Astrocyte (in vitro differentiated cells and primary cell): ENCODE results near the gene ZNF606. TPM values are rescaled to one million over a fixed set of nuclear protein-coding genes. Genes with fewer than 3 reads are reported as not detected.

Experiments used
- DNase-seq: peaks from one replicate; pipeline ENCODE4 v3.0.0-alpha.2; 2010; ENCODE audit warnings: low read depth
- FAIRE-seq: peaks from 2 replicates; lab custom pipeline; 2011; peaks lifted over from hg19 to GRCh38; lab: Jason Lieb, UNC
- H2AFZ ChIP-seq: 2 replicates; pipeline ENCODE4 v1.6.0; 2012; ENCODE audit warnings: low read depth, low read length, inconsistent platforms
- H3K27ac ChIP-seq: 2 replicates; pipeline ENCODE4 v1.5.1; 2011; ENCODE audit warnings: low read depth, low read length, inconsistent platforms
- H3K27me3 ChIP-seq: 2 replicates; pipeline ENCODE4 v1.6.0; 2011; ENCODE audit warnings: low read length, inconsistent platforms; ENCODE audit not compliant: insufficient read depth
- H3K36me3 ChIP-seq: 2 replicates; pipeline ENCODE4 v1.5.1; 2011; ENCODE audit warnings: low read length, inconsistent platforms; ENCODE audit not compliant: insufficient read depth
- H3K4me1 ChIP-seq: 2 replicates; pipeline ENCODE4 v1.5.1; 2011; ENCODE audit warnings: low read length, inconsistent platforms; ENCODE audit not compliant: insufficient read depth
- H3K4me2 ChIP-seq: 2 replicates; pipeline ENCODE4 v1.6.0; 2012; ENCODE audit warnings: low read length, inconsistent platforms
- H3K4me3 ChIP-seq: 2 replicates; pipeline ENCODE4 v1.5.1; 2011; ENCODE audit warnings: low read depth, mild to moderate bottlenecking, low read length, inconsistent platforms; ENCODE audit not compliant: insufficient read depth
- H3K79me2 ChIP-seq: 2 replicates; pipeline ENCODE4 v1.6.0; 2012; ENCODE audit warnings: mild to moderate bottlenecking, low read length, inconsistent platforms; ENCODE audit not compliant: insufficient read depth
- H3K9ac ChIP-seq: 2 replicates; pipeline ENCODE4 v1.6.0; 2012; ENCODE audit warnings: mild to moderate bottlenecking, low read length, inconsistent platforms
- H3K9me3 ChIP-seq: 2 replicates; pipeline ENCODE4 v1.5.1; 2012; ENCODE audit warnings: low read depth, mild to moderate bottlenecking, low read length, inconsistent platforms; ENCODE audit not compliant: insufficient read depth
- H4K20me1 ChIP-seq: 2 replicates; pipeline ENCODE4 v1.6.0; 2012; ENCODE audit warnings: low read length, inconsistent platforms; ENCODE audit not compliant: insufficient read depth
- H3K27ac Mint-ChIP-seq: one replicate; pipeline ENCODE4 v1.8.0; 2021; ENCODE audit warnings: mild to moderate bottlenecking, mixed read lengths; ENCODE audit not compliant: unreplicated experiment
- H3K27me3 Mint-ChIP-seq: one replicate; pipeline ENCODE4 v1.8.0; 2021; ENCODE audit warnings: low read depth, mixed read lengths; ENCODE audit not compliant: unreplicated experiment
- H3K36me3 Mint-ChIP-seq: one replicate; pipeline ENCODE4 v1.8.0; 2021; ENCODE audit warnings: low read depth, mixed read lengths; ENCODE audit not compliant: unreplicated experiment
- H3K4me1 Mint-ChIP-seq: one replicate; pipeline ENCODE4 v1.8.0; 2021; ENCODE audit warnings: low read depth, mixed read lengths; ENCODE audit not compliant: unreplicated experiment
- H3K4me3 Mint-ChIP-seq: one replicate; pipeline ENCODE4 v1.8.0; 2021; ENCODE audit warnings: mild to moderate bottlenecking, moderate library complexity, mixed read lengths; ENCODE audit not compliant: unreplicated experiment
- H3K9me3 Mint-ChIP-seq: one replicate; pipeline ENCODE4 v1.8.0; 2021; ENCODE audit warnings: mild to moderate bottlenecking, mixed read lengths; ENCODE audit not compliant: unreplicated experiment
- EZH2 ChIP-seq: IDR thresholded peaks from 2 replicates; pipeline ENCODE4 v1.6.1; 2012; ENCODE audit warnings: mild to moderate bottlenecking, low read length, inconsistent platforms; ENCODE audit not compliant: insufficient read depth
- total RNA-seq: library from RNA; stranded (reverse); gene quantifications from 2 replicates; pipeline ENCODE4 v1.2.1, GENCODE V29; 2021
- TF ChIP-seq, protein P1 (sequence below): IDR thresholded peaks from 2 replicates; pipeline ENCODE4 v1.5.1; 2011; ENCODE audit warnings: low read depth, mild to moderate bottlenecking, inconsistent platforms, low read length, moderate library complexity; ENCODE audit not compliant: insufficient read depth

ZNF606 gene
- total RNA-seq, 1 donor from 2014 or later: 13.5 TPM

DNA sequence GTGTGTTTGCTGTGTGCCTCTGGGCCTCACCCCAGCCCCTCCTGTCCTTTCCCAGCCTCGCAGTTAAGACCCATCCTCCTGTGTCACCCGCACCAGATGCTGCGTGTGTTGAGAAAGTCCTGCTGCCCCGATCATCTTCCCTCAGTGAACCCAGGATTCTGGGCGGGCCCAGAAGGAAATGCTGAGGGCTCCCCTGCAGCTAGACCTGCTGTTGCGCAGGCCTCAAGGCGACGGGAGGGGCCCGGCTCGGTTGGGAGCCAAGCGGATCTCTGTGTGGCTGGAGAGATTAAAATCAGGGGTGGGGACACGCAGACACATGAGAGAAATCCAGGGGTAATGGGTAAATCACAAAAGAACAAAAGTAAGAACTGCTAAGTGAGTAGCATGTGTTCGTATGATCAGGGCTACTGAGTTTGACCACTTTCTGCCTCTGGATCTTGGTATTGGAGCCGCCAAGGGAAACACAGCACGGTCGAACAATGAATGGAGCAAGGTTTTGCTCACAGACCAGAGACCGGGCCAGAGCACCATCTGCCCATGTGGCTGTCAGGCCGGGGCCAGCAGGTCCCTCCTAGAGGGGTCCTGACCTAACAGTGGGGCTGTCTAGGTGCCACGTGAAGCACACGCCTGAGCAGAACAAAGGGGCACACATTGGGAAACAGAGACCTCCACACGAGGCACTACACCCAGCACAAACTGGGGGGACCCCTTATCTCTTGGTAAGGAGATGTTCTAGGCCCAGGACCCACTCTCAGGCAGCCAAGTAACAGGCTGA is 38.3 kb upstream of the ZNF606 start:
- DNase-seq: no peak
- no peak overlapping the region for H3K27ac ChIP-seq
- peaks cover 8% of the 10 kb centered on the region for H3K9me3 ChIP-seq
- no peaks in the 10 kb centered on the region for H4K20me1 ChIP-seq
- no peak overlapping the region for H3K4me2 ChIP-seq
- no peaks in the 10 kb centered on the region for H3K27me3 ChIP-seq
- no peak overlapping the region for H3K4me3 ChIP-seq
- no peaks in the 10 kb centered on the region for H3K27me3 Mint-ChIP-seq
- H3K79me2 ChIP-seq: no peaks in the 10 kb centered on the region
- no peaks in the 10 kb centered on the region for H3K36me3 Mint-ChIP-seq
- H3K36me3 ChIP-seq: no peaks in the 10 kb centered on the region
- H3K9ac ChIP-seq: no peak overlapping the region
- H3K27ac Mint-ChIP-seq: no peak overlapping the region
- no peak for FAIRE-seq
- no peaks in the 10 kb centered on the region for H3K4me1 Mint-ChIP-seq
- H2AFZ ChIP-seq: no peak overlapping the region
- TF ChIP-seq, protein P1, sequence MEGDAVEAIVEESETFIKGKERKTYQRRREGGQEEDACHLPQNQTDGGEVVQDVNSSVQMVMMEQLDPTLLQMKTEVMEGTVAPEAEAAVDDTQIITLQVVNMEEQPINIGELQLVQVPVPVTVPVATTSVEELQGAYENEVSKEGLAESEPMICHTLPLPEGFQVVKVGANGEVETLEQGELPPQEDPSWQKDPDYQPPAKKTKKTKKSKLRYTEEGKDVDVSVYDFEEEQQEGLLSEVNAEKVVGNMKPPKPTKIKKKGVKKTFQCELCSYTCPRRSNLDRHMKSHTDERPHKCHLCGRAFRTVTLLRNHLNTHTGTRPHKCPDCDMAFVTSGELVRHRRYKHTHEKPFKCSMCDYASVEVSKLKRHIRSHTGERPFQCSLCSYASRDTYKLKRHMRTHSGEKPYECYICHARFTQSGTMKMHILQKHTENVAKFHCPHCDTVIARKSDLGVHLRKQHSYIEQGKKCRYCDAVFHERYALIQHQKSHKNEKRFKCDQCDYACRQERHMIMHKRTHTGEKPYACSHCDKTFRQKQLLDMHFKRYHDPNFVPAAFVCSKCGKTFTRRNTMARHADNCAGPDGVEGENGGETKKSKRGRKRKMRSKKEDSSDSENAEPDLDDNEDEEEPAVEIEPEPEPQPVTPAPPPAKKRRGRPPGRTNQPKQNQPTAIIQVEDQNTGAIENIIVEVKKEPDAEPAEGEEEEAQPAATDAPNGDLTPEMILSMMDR: no peak
- H3K4me1 ChIP-seq: no peaks in the 10 kb centered on the region
- peaks cover 24% of the 10 kb centered on the region for H3K9me3 Mint-ChIP-seq
- no peak overlapping the region for H3K4me3 Mint-ChIP-seq

GRCh38 chr19:58038688-58039204 is 36.1 kb upstream of the ZNF606 start:
- Mint-ChIP-seq H3K27me3 (no peaks in the 10 kb centered on the region), H3K36me3 (no peaks in the 10 kb centered on the region), H3K4me1 (no peaks in the 10 kb centered on the region), H3K9me3 (peaks cover 31% of the 10 kb centered on the region), H3K4me3 (no peak overlapping the region), H3K27ac (no peak overlapping the region)
- H4K20me1 ChIP-seq: no peaks in the 10 kb centered on the region
- peaks cover 8% of the 10 kb centered on the region for H3K9me3 ChIP-seq
- FAIRE-seq (no peak), DNase-seq (no peak)
- H3K9ac ChIP-seq: no peak overlapping the region
- H3K4me1 ChIP-seq: no peaks in the 10 kb centered on the region
- no peaks in the 10 kb centered on the region for H3K36me3 ChIP-seq
- no peak overlapping the region for H3K27ac ChIP-seq
- H3K4me3 ChIP-seq: no peak overlapping the region
- TF ChIP-seq EZH2: no peak
- TF ChIP-seq, protein P1: no peak
- no peak overlapping the region for H3K4me2 ChIP-seq
- no peaks in the 10 kb centered on the region for H3K79me2 ChIP-seq
- no peaks in the 10 kb centered on the region for H3K27me3 ChIP-seq
- no peak overlapping the region for H2AFZ ChIP-seq
